COR-L47 (cell line): ENCODE results near the gene TM4SF1.

Experiments used
- DNase-seq: peaks from one replicate; lab custom pipeline; 2025; lab: John Stamatoyannopoulos, UW

The TM4SF1 gene

GRCh38 chr3:149375501-149376196, 1.8 kb downstream of the TM4SF1 start:
- DNase-seq: no peak

- no peak for DNase-seq
Measured at GRCh38 chr3:149374793-149375500, 2.5 kb downstream of the TM4SF1 start.

- no peak for DNase-seq
Measured at GRCh38 chr3:149374391-149374790, 3.1 kb downstream of the TM4SF1 start.

GRCh38 chr3:149373235-149374125, 4.0 kb downstream of the TM4SF1 start:
- DNase-seq: no peak

GRCh38 chr3:149371723-149372114, 5.7 kb downstream of the TM4SF1 start:
- DNase-seq: no peak

GRCh38 chr3:149371001-149371722, 6.3 kb downstream of the TM4SF1 start:
- DNase-seq: no peak

- DNase-seq: no peak
Measured at GRCh38 chr3:149369991-149370866, 7.2 kb downstream of the TM4SF1 start.

- DNase-seq: peak; percentile 32
Measured at GRCh38 chr3:149368674-149369497, 8.6 kb downstream of the TM4SF1 start.

- DNase-seq: no peak
Measured at GRCh38 chr3:149368201-149368673, 9.2 kb downstream of the TM4SF1 start.

- DNase-seq: no peak
Measured at GRCh38 chr3:149366941-149367840, 10.3 kb downstream of the TM4SF1 start.

GRCh38 chr3:149366031-149366430, 11.4 kb downstream of the TM4SF1 start:
- DNase-seq: peak; percentile 85

GRCh38 chr3:149364624-149365023, 12.8 kb downstream of the TM4SF1 start:
- no peak for DNase-seq

- DNase-seq: no peak
Measured at GRCh38 chr3:149363053-149363452, 14.4 kb downstream of the TM4SF1 start.

- DNase-seq: no peak
Measured at GRCh38 chr3:149362366-149362765, 15.1 kb downstream of the TM4SF1 start.

- no peak for DNase-seq
Measured at GRCh38 chr3:149356630-149357029, 20.8 kb downstream of the TM4SF1 start.

GRCh38 chr3:149356044-149356592, 21.3 kb downstream of the TM4SF1 start:
- no peak for DNase-seq

- DNase-seq: no peak
Measured at GRCh38 chr3:149353581-149354184, 23.8 kb downstream of the TM4SF1 start.

- peak; percentile 87 for DNase-seq
Measured at GRCh38 chr3:149352556-149352955, 24.9 kb downstream of the TM4SF1 start.
